A549 treated with Hydrocortisone at 1 μM for 4 hours (cell line): Measurements from ENCODE around the gene TNFSF9. TPM values are rescaled to one million over a fixed set of nuclear protein-coding genes. Genes with fewer than 3 reads are reported as not detected.

Experiments
- total RNA-seq: library from RNA; stranded (reverse); fragments of 200-300 nt; extraction: Qiagen RNA extraction; gene quantifications from 5 replicates; pipeline ENCODE4 v1.2.3, GENCODE V29; 2022

TNFSF9 gene, protein sequence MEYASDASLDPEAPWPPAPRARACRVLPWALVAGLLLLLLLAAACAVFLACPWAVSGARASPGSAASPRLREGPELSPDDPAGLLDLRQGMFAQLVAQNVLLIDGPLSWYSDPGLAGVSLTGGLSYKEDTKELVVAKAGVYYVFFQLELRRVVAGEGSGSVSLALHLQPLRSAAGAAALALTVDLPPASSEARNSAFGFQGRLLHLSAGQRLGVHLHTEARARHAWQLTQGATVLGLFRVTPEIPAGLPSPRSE
- total RNA-seq: 2.3 to 4.8 TPM (median 4.5 TPM) in 5 replicates

DNA sequence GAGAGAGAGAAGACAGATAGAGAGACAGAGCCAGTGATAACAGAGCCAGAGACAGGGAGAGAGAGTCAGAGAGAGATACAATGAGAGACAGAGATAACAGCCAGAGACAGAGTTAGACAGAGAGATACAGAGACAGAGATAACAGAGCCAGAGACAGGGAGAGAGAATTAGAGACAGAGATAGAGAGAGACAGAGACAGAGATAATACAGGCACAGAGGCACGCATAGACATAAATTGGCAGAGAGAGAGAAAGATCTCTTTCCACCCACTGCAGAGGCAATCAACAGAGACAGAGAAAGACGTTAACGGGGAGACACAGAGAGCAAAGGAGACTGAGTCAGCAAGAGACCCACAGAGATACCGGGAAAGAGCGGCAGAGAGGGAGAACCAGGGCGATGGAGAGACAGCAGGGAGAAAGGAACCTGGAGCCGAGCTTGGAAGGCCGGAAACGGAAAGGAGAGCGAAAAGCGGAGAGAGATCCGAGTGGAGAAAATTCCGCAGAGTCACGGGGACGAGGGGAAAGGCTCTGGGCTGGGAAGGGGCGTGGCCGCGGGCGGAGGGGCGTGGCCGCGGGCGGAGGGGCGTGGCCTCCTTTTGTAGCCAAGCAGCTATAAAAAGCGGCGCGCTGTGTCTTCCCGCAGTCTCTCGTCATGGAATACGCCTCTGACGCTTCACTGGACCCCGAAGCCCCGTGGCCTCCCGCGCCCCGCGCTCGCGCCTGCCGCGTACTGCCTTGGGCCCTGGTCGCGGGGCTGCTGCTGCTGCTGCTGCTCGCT is at the start of gene TNFSF9:
TNFSF9 (plus strand) TSS at position 641 of the 777 bp plus-strand sequence; CDS start at position 652, 11 bp downstream.

DNA sequence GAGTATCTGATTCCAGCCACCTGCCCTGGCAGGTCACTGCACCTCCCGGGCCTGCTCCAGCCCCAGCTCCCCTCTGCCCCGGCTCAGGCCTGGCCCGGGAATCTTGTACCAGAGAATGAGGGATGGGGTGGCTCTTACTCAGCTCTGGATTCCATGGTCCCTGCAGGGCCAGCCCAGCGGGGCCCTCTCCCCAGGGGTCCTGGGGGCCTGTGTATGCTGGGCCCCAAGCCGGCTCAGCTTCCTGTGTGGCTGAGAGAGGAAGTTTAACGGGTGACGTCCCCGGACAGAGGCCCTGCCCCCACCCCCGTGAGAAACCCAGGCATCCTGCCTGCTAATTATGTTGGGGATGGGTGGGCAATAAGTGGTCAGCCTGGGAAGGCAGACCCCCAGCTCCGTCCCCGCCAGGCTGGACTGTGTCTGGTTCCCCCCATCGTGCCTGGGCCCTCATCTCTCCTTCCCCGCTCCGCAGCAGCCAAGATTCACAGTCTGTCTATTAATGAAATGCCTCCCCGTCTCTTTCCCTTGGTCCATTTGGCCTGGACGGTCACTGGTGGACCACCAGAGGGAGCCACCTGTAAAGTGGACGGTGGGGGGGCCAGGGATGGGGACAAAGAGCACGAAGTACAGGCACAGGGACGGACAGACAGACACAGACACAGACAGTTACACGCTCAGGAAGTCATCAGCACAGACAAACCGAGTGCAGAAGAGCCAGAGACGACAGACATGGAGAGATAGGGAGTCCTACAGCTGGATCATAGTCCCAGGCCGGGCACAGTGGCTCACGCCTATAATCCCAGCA is 49.1 kb upstream of the TNFSF9 start, which contains the start of gene DENND1C:
DENND1C (minus strand) TSS at position 247 of the 802 bp plus-strand sequence; CDS start at position 155, 92 bp downstream.

DNA sequence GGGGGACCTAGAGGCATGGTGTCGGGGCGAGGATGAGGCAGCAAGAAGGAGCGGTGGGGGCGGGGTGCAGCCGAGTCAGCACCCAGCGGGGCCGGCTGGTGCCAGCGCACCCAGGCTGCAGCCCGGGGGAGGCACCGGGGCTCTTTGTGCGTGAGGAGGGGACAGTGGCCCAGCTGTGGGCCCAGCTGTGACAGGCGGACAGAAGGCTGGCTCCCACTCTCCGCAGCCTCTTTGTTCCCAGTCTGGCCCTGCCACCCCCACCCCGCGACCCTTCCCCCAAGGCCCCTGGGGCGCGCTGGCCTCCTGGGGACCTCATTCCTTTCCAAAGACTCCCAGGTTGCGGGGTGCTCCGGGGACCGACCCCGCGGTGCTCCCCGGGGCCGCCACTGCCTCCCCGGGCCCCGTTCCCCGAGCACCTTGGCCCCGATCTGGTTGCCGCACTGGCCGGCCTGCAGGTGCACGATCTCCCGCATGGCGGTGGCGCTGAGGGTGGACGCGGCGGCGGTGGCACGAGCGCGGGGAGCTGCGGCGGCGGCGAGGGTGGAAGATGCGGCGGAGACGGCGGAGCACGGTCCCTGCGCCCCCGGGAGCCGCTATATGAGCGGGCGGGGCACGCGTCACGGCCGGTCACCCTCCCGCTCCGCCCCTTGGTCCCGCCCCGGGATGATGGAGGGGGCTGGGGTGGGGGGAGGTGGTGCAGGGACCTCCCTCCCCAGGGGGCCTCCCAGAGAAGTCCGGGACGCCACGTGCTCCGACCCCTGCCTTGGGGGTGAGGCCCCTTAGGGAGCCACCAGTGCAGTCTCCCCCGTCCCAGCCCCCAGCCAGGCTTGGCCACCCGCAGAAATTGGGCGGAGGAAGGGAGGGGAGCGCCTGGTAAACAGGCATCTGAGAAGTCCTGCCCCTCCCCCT is 28.8 kb upstream of the TNFSF9 start, which contains the start of gene TUBB4A:
TUBB4A (minus strand) TSS at position 570 of the 909 bp plus-strand sequence; CDS start at position 473, 97 bp downstream.

Other genes starting within 250 kb of the TNFSF9 start
- not detected in 5 replicates for gene ACER1, start 197.4 kb upstream of the TNFSF9 start, total RNA-seq
- gene CLPP, start 169.5 kb upstream of the TNFSF9 start, total RNA-seq: 41.0 to 77.7 TPM (median 72.0 TPM) in 5 replicates
- gene ALKBH7, start 158.2 kb upstream of the TNFSF9 start, total RNA-seq: 14.2 to 39.7 TPM (median 37.3 TPM) in 5 replicates
- 0.46 to 1.0 TPM (median 0.77 TPM) in 5 replicates for gene PSPN, start 155.1 kb upstream of the TNFSF9 start, total RNA-seq
- gene GTF2F1, start 137.9 kb upstream of the TNFSF9 start, total RNA-seq: 53.0 to 62.0 TPM (median 54.9 TPM) in 5 replicates
- 179 to 222 TPM (median 196 TPM) in 5 replicates for gene KHSRP, start 106.2 kb upstream of the TNFSF9 start, total RNA-seq
- 0.08 to 0.13 TPM (median 0.12 TPM) in 3 of 5 replicates, not detected in the others for gene SLC25A41, start 97.3 kb upstream of the TNFSF9 start, total RNA-seq
- 17.5 to 20.9 TPM (median 18.9 TPM) in 5 replicates for gene SLC25A23, start 71.2 kb upstream of the TNFSF9 start, total RNA-seq
- gene CRB3, start 66.8 kb upstream of the TNFSF9 start, total RNA-seq: 3.1 to 4.6 TPM (median 4.2 TPM) in 5 replicates
- 0.13 to 0.25 TPM (median 0.21 TPM) in 5 replicates for gene DENND1C, start 49.2 kb upstream of the TNFSF9 start, total RNA-seq
- gene TUBB4A, start 28.7 kb upstream of the TNFSF9 start, total RNA-seq: 6.0 to 7.4 TPM (median 6.6 TPM) in 5 replicates
- 11.4 to 24.9 TPM (median 21.6 TPM) in 5 replicates for gene CD70, start 60.1 kb downstream of the TNFSF9 start, total RNA-seq
- 0.05 to 0.17 TPM (median 0.13 TPM) in 5 replicates for gene TNFSF14, start 139.1 kb downstream of the TNFSF9 start, total RNA-seq
- 42.5 to 51.0 TPM (median 48.8 TPM) in 5 replicates for gene C3, start 189.6 kb downstream of the TNFSF9 start, total RNA-seq
- gene GPR108, start 206.6 kb downstream of the TNFSF9 start, total RNA-seq: 32.9 to 43.0 TPM (median 40.9 TPM) in 5 replicates
- gene TRIP10, start 208.7 kb downstream of the TNFSF9 start, total RNA-seq: 84.3 to 96.4 TPM (median 93.1 TPM) in 5 replicates
- 15.8 to 19.9 TPM (median 17.4 TPM) in 5 replicates for gene SH2D3A, start 236.4 kb downstream of the TNFSF9 start, total RNA-seq
- 6.2 to 9.4 TPM (median 6.8 TPM) in 5 replicates for gene VAV1, start 241.7 kb downstream of the TNFSF9 start, total RNA-seq